Activated CD8-positive, alpha-beta memory T cell treated with anti-CD3 and anti-CD28 coated beads, Interleukin-2, amount 50 U/mL, for 4 hours (primary cell): ENCODE results near the gene TMIE.

Experiments used
- DNase-seq: peaks from one replicate; pipeline ENCODE4 v3.0.0-alpha.2; 2020

Gene TMIE

GRCh38 chr3:46701181-46701939 lies at the start of gene TMIE:
TMIE (plus strand) TSS chr3:46701392; CDS start chr3:46701488, 96 bp downstream.
- no peak for DNase-seq

GRCh38 chr3:46655271-46655670 lies 45.9 kb upstream of the TMIE start:
- DNase-seq: no peak

GRCh38 chr3:46656778-46657556 lies 44.2 kb upstream of the TMIE start:
- no peak for DNase-seq

- DNase-seq: no peak
Observed at GRCh38 chr3:46659285-46659684, 41.9 kb upstream of the TMIE start.

GRCh38 chr3:46660003-46660402 lies 41.2 kb upstream of the TMIE start:
- DNase-seq: no peak

GRCh38 chr3:46660543-46661523 lies 40.4 kb upstream of the TMIE start:
- no peak for DNase-seq

- no peak for DNase-seq
Observed at GRCh38 chr3:46661776-46662766, 39.1 kb upstream of the TMIE start.

GRCh38 chr3:46662771-46663551 lies 38.2 kb upstream of the TMIE start:
- DNase-seq: no peak

GRCh38 chr3:46663591-46664135 lies 37.5 kb upstream of the TMIE start:
- peak; percentile 15 for DNase-seq

- DNase-seq: no peak
Observed at GRCh38 chr3:46664188-46664970, 36.8 kb upstream of the TMIE start.

- no peak for DNase-seq
Observed at GRCh38 chr3:46664971-46665762, 36.0 kb upstream of the TMIE start.

GRCh38 chr3:46665763-46666452 lies 35.3 kb upstream of the TMIE start:
- no peak for DNase-seq

GRCh38 chr3:46666453-46666845 lies 34.7 kb upstream of the TMIE start:
- DNase-seq: no peak

- peak; percentile 7 for DNase-seq
Observed at GRCh38 chr3:46667061-46667621, 34.1 kb upstream of the TMIE start.

- peak; percentile 7 for DNase-seq
Observed at GRCh38 chr3:46667657-46668056, 33.5 kb upstream of the TMIE start.

GRCh38 chr3:46668116-46668515 lies 33.1 kb upstream of the TMIE start:
- peak; percentile 7 for DNase-seq

GRCh38 chr3:46668591-46668990 lies 32.6 kb upstream of the TMIE start:
- DNase-seq: peak; percentile 5
